Measurements from ENCODE around the gene SNAP25. TPM values are rescaled to one million over a fixed set of nuclear protein-coding genes. Genes with fewer than 3 reads are reported as not detected.

Gene SNAP25
- total and polyA plus RNA-seq, 9 of the 15 experiments (the other 6 are each of a cell fraction or from before 2014, with no cell fraction given), result 0.07 TPM; not detected in 8

GRCh38 chr20:10291568-10292248, 73.1 kb downstream of the SNAP25 start:
- Histone ChIP-seq H3K36me3 (ENCODE audit: control insufficient read depth, insufficient read depth, low read length) (no peaks in the 10 kb centered on the region), H3K4me2 (ENCODE audit: insufficient read depth, low read length) (no peak overlapping the region), H2AFZ (ENCODE audit: low read depth, low read length) (no peak overlapping the region), H3K79me2 (ENCODE audit: control insufficient read depth, insufficient read depth, low read length) (no peaks in the 10 kb centered on the region), H3K27ac (ENCODE audit: extremely low read depth, low read depth, low read length) (no peak overlapping the region), H3K4me1 (replicated peaks in 1 of 2; ENCODE audit: control insufficient read depth in 2 of 2, insufficient read depth in 2 of 2, low read length in 2 of 2) (no peaks in the 10 kb centered on the region), H3K4me3 (no peak overlapping the region), H3K27me3 (ENCODE audit: control insufficient read depth in 2 of 2, insufficient read depth in 2 of 2, low read length in 2 of 2) (no peaks in the 10 kb centered on the region), H3K9me1 (ENCODE audit: control insufficient read depth, insufficient read depth, low read length) (no peaks in the 10 kb centered on the region), H4K20me1 (replicated peaks; ENCODE audit: control insufficient read depth, insufficient read depth, low read length) (no peaks in the 10 kb centered on the region), H3K9ac (ENCODE audit: insufficient read depth in 1 of 2, low read depth in 2 of 2, low read length in 2 of 2) (no peak overlapping the region), H3K9me3 (replicated peaks; ENCODE audit: control insufficient read depth, insufficient read depth, low read depth, low read length) (no peaks in the 10 kb centered on the region)
- DNase-seq (ENCODE audit: extremely low read depth in 1 of 4, low spot score in 3 of 4), result no peak
- POLR2A ChIA-PET, result no interaction called here
- ATAC-seq, result no peak
- BruUV-seq (replicated peaks), result no TSS peak
- FAIRE-seq, result no peak
- in situ Hi-C loops (cut with MboI), result no loop called here
- WGBS (ENCODE audit: insufficient coverage, low coverage, missing lambda C conversion rate), result 0% methylated on average over 2 of the region's 2 CpGs
- intact Hi-C loops (cut with micrococcal nuclease), result no loop called here
- CTCF ChIA-PET (ENCODE audit: low intra/inter-chr PET ratio), result no interaction called here
- TF ChIP-seq CEBPG (CRISPR knock-in tag; IDR thresholded peaks at IDR 0.05), result no peak
- TF ChIP-seq CEBPG (tag; conservative IDR thresholded peaks at IDR 0.05 in 1 of 2, IDR thresholded peaks at IDR 0.05 in 1 of 2), result no peak

DNA sequence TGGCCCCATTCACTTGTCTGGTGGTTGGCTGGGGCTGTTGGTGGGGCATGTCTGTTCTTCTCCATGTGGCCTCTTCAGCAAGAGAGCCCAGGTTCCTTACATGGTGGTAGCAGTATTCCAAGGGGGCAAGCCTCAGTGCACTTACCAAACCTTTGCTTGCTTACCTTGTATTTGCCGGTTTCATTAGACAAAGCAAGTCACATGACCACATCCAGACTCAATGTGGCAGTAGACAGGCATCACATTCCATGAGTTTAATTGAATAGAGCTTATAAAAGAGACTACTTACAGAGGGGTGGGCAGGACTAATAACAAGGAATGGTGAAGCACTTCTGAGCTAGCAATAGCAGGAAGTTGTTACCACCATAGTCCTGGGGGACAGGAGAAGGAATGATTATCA, 78.6 kb downstream of the SNAP25 start:
- in situ Hi-C loops (cut with MboI), result no loop called here
- ChIA-PET POLR2A (interaction anchor here (1.0 kb wide), 1 partner anchor 8 kb away, joined by 4 read pairs; no protein-coding TSS in a partner anchor), CTCF (ENCODE audit: low intra/inter-chr PET ratio) (no interaction called here)
- ATAC-seq, result no peak
- BruUV-seq (replicated peaks), result no TSS peak
- no peak overlapping the region for H3K27ac ChIP-seq (ENCODE audit: extremely low read depth, low read depth, low read length)
- no peak overlapping the region for H2AFZ ChIP-seq (ENCODE audit: low read depth, low read length)
- no peaks in the 10 kb centered on the region for H3K9me1 ChIP-seq (ENCODE audit: control insufficient read depth, insufficient read depth, low read length)
- no peak overlapping the region for H3K9ac ChIP-seq (ENCODE audit: insufficient read depth in 1 of 2, low read depth in 2 of 2, low read length in 2 of 2)
- H3K4me1 ChIP-seq (replicated peaks in 1 of 2; ENCODE audit: control insufficient read depth in 2 of 2, insufficient read depth in 2 of 2, low read length in 2 of 2), result no peaks in the 10 kb centered on the region
- intact Hi-C loops (cut with micrococcal nuclease), result no loop called here
- H3K27me3 ChIP-seq (ENCODE audit: control insufficient read depth in 2 of 2, insufficient read depth in 2 of 2, low read length in 2 of 2), result no peaks in the 10 kb centered on the region
- no peak for DNase-seq (ENCODE audit: extremely low read depth in 1 of 4, low spot score in 3 of 4)
- H4K20me1 ChIP-seq (replicated peaks; ENCODE audit: control insufficient read depth, insufficient read depth, low read length), result no peaks in the 10 kb centered on the region
- H3K36me3 ChIP-seq (ENCODE audit: control insufficient read depth, insufficient read depth, low read length), result no peaks in the 10 kb centered on the region
- H3K4me2 ChIP-seq (ENCODE audit: insufficient read depth, low read length), result no peak overlapping the region
- no peak for FAIRE-seq
- H3K4me3 ChIP-seq, result no peak overlapping the region
- no peaks in the 10 kb centered on the region for H3K79me2 ChIP-seq (ENCODE audit: control insufficient read depth, insufficient read depth, low read length)
- 0% methylated on average over 1 of the region's 1 CpG for WGBS (ENCODE audit: insufficient coverage, low coverage, missing lambda C conversion rate)
- no peaks in the 10 kb centered on the region for H3K9me3 ChIP-seq (replicated peaks; ENCODE audit: control insufficient read depth, insufficient read depth, low read depth, low read length)
- no peak for TF ChIP-seq ZNF695 (CRISPR knock-in tag; IDR thresholded peaks at IDR 0.05)
- no peak for TF ChIP-seq RBM17 (IDR thresholded peaks at IDR 0.05; ENCODE audit: borderline replicate concordance, low read depth, low read length)
- TF ChIP-seq NUFIP1 (IDR thresholded peaks at IDR 0.05; ENCODE audit: partially characterized antibody), result no peak
- TF ChIP-seq NRF1 (conservative IDR thresholded peaks at IDR 0.05 in 1 of 2, IDR thresholded peaks at IDR 0.05 in 1 of 2), result no peak
- no peak for TF ChIP-seq FOXA1 (IDR thresholded peaks at IDR 0.05; ENCODE audit: borderline replicate concordance)
- TF ChIP-seq, protein P1, sequence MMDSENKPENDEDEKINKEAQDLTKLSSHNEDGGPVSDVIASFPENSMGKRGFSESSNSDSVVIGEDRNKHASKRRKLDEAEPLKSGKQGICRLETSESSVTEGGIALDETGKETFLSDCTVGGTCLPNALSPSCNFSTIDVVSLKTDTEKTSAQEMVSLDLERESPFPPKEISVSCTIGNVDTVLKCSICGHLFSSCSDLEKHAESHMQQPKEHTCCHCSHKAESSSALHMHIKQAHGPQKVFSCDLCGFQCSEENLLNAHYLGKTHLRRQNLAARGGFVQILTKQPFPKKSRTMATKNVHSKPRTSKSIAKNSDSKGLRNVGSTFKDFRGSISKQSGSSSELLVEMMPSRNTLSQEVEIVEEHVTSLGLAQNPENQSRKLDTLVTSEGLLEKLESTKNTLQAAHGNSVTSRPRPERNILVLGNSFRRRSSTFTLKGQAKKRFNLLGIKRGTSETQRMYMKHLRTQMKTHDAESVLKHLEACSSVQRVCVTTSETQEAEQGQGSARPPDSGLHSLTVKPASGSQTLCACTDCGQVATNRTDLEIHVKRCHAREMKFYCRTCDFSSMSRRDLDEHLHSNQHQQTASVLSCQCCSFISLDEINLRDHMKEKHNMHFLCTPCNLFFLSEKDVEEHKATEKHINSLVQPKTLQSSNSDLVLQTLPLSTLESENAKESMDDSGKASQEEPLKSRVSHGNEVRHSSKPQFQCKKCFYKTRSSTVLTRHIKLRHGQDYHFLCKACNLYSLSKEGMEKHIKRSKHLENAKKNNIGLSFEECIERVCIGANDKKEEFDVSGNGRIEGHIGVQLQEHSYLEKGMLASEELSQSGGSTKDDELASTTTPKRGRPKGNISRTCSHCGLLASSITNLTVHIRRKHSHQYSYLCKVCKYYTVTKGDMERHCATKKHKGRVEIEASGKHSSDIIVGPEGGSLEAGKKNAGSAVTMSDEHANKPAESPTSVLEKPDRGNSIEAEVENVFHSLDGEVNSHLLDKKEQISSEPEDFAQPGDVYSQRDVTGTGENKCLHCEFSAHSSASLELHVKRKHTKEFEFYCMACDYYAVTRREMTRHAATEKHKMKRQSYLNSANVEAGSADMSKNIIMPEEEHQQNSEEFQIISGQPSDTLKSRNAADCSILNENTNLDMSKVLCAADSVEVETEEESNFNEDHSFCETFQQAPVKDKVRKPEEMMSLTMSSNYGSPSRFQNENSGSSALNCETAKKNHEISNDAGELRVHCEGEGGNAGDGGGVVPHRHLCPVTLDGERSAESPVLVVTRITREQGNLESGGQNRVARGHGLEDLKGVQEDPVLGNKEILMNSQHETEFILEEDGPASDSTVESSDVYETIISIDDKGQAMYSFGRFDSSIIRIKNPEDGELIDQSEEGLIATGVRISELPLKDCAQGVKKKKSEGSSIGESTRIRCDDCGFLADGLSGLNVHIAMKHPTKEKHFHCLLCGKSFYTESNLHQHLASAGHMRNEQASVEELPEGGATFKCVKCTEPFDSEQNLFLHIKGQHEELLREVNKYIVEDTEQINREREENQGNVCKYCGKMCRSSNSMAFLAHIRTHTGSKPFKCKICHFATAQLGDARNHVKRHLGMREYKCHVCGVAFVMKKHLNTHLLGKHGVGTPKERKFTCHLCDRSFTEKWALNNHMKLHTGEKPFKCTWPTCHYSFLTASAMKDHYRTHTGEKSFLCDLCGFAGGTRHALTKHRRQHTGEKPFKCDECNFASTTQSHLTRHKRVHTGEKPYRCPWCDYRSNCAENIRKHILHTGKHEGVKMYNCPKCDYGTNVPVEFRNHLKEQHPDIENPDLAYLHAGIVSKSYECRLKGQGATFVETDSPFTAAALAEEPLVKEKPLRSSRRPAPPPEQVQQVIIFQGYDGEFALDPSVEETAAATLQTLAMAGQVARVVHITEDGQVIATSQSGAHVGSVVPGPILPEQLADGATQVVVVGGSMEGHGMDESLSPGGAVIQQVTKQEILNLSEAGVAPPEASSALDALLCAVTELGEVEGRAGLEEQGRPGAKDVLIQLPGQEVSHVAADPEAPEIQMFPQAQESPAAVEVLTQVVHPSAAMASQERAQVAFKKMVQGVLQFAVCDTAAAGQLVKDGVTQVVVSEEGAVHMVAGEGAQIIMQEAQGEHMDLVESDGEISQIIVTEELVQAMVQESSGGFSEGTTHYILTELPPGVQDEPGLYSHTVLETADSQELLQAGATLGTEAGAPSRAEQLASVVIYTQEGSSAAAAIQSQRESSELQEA (IDR thresholded peaks at IDR 0.05; ENCODE audit: low read depth), result no peak
